ENCODE measurements around the gene NCF4.

GRCh38 chr22:36858156-36858555, 2.6 kb upstream of the NCF4 start:
- no peak for TF ChIP-seq CTCF (IDR thresholded peaks at IDR 0.05)
- no peak for TF ChIP-seq EZH2 (IDR thresholded peaks at IDR 0.05; ENCODE audit: borderline replicate concordance, insufficient read depth, low read depth, low read length, poor library complexity, severe bottlenecking)

All from B cell (primary cell).